ENCODE measurements around the gene BORCS5.
A peak's percentile ranks its signal among the peaks of the same experiment; 100 is the strongest.
"Not testable (repeated sequence)": the region's sequence is repeated elsewhere in the genome, so short reads cannot be mapped to it uniquely, and the experiment has no call there.

Gene BORCS5

GRCh38 chr12:12467264-12467663 is 110.4 kb downstream of the BORCS5 start:
- DNase-seq: peak; percentile 27

- DNase-seq: no peak
Observed at GRCh38 chr12:12467688-12468261, 110.9 kb downstream of the BORCS5 start.

- DNase-seq: no peak
Observed at GRCh38 chr12:12468575-12468974, 111.7 kb downstream of the BORCS5 start.

- no peak for DNase-seq
Observed at GRCh38 chr12:12469386-12469785, 112.5 kb downstream of the BORCS5 start.

- no peak for DNase-seq
Observed at GRCh38 chr12:12470751-12471306, 114.0 kb downstream of the BORCS5 start.

- not testable (repeated sequence) for DNase-seq
Observed at GRCh38 chr12:12471982-12472961, 115.4 kb downstream of the BORCS5 start.

GRCh38 chr12:12473223-12473622 is 116.3 kb downstream of the BORCS5 start:
- DNase-seq: no peak

GRCh38 chr12:12474471-12474928 is 117.6 kb downstream of the BORCS5 start:
- no peak for DNase-seq

- DNase-seq: no peak
Observed at GRCh38 chr12:12474931-12475795, 118.3 kb downstream of the BORCS5 start.

GRCh38 chr12:12476857-12477531 is 120.1 kb downstream of the BORCS5 start:
- no peak for DNase-seq

GRCh38 chr12:12477532-12477890 is 120.6 kb downstream of the BORCS5 start:
- no peak for DNase-seq

GRCh38 chr12:12480074-12480473 is 123.2 kb downstream of the BORCS5 start:
- DNase-seq: no peak

GRCh38 chr12:12481631-12482030 is 124.8 kb downstream of the BORCS5 start:
- DNase-seq: no peak

GRCh38 chr12:12482150-12482761 is 125.4 kb downstream of the BORCS5 start:
- DNase-seq: no peak

- no peak for DNase-seq
Observed at GRCh38 chr12:12482959-12483358, 126.1 kb downstream of the BORCS5 start.

- no peak for DNase-seq
Observed at GRCh38 chr12:12483438-12483837, 126.6 kb downstream of the BORCS5 start.

- DNase-seq: no peak
Observed at GRCh38 chr12:12486661-12487240, 129.9 kb downstream of the BORCS5 start.

- no peak for DNase-seq
Observed at GRCh38 chr12:12487490-12487889, 130.6 kb downstream of the BORCS5 start.

GRCh38 chr12:12488296-12488695 is 131.4 kb downstream of the BORCS5 start:
- no peak for DNase-seq

- DNase-seq: no peak
Observed at GRCh38 chr12:12488823-12489550, 132.1 kb downstream of the BORCS5 start.

- no peak for DNase-seq
Observed at GRCh38 chr12:12491606-12492005, 134.7 kb downstream of the BORCS5 start.

Measured in activated T-cell treated with anti-CD3 and anti-CD28 coated beads for 4 hours (primary cell).